Upper lobe of left lung (tissue), 6 donors: ENCODE data around the gene ARHGAP42. TPM values are rescaled to one million over a fixed set of nuclear protein-coding genes. Genes with fewer than 3 reads are reported as not detected.

Source experiments
- ATAC-seq, 2 donors: fragments of 200-7000 bp; cut with Tn5 transposase; one replicate each; pipeline ENCODE4 v1.9.1; 2022; ENCODE audit warnings: mild to moderate bottlenecking in 2 of 2, moderate library complexity in 2 of 2; ENCODE audit not compliant: low FRiP score in 2 of 2
- DNase-seq, 2 donors: peaks; one replicate each; pipeline ENCODE4 v3.0.0-alpha.2; 2019 to 2020
- H3K27ac ChIP-seq, 4 donors: fragments of 200-600 bp; sonication (generic); one replicate each; pipeline ENCODE4 v1.5.1; 2016 to 2019
- H3K27me3 ChIP-seq, 4 donors: fragments of 200-600 bp; sonication (generic); one replicate each; pipeline ENCODE4 v1.5.1; 2017 to 2019
- H3K36me3 ChIP-seq, 4 donors: fragments of 200-600 bp; sonication (generic); one replicate each; pipeline ENCODE4 v1.5.1; 2016 to 2019
- H3K4me1 ChIP-seq, 4 donors: fragments of 200-600 bp; sonication (generic); one replicate each; pipeline ENCODE4 v1.5.1; 2018 to 2019
- H3K4me3 ChIP-seq, 4 donors: fragments of 200-600 bp; sonication (generic); one replicate each; pipeline ENCODE4 v1.5.1; 2017 to 2019; ENCODE audit warnings: mild to moderate bottlenecking in 2 of 4, moderate library complexity in 1 of 4
- H3K9me3 ChIP-seq, 4 donors: fragments of 200-600 bp; sonication (generic); one replicate each; pipeline ENCODE4 v1.5.1; 2018 to 2019
- EP300 ChIP-seq, 4 donors: sonication (generic); formaldehyde crosslinking; IDR thresholded peaks; one replicate each; pipeline ENCODE4 v1.5.1; 2017; ENCODE audit warnings: antibody characterized with exemption in 4 of 4, control low read depth in 2 of 4
- POLR2A ChIP-seq, 4 donors: fragments of 450-650 bp; IDR thresholded peaks; one replicate each; pipeline ENCODE4 v1.5.1; 2016 to 2017; ENCODE audit warnings: antibody characterized with exemption in 4 of 4, mild to moderate bottlenecking in 2 of 4
- POLR2AphosphoS5 ChIP-seq, 2 donors: sonication (generic); formaldehyde crosslinking; IDR thresholded peaks; one replicate each; pipeline ENCODE4 v1.5.1; 2017; ENCODE audit warnings: antibody characterized with exemption in 2 of 2
- WGBS, 2 donors: methylation state at CpG; one replicate each; pipeline ENCODE4 v1.1.5; 2017 to 2018; 5-methylcytosine and 5-hydroxymethylcytosine counted together
- total RNA-seq, 6 donors: library from RNA; depleted of rRNA in 4 of 6; stranded (reverse); fragments of >200 nt in 4 of 6; gene quantifications; one replicate each; pipeline versions ENCODE4 v1.1.0 to v1.2.1, GENCODE V29; 2016 to 2021
- TF ChIP-seq, protein P1 (sequence below), 6 experiments: fragments of 450-650 bp in 4 of 6; fragments of 200-600 bp in 2 of 6; sonication (generic) in 2 of 6; IDR thresholded peaks; one replicate each; pipeline ENCODE4 v1.5.1; 2016 to 2019; ENCODE audit warnings: antibody characterized with exemption in 6 of 6
- donor health status: DM: no; HTN: no; CAD: no; lungs with moderate emphysema.
- donor health status: DM: no; HTN: yes; CAD: no; lungs with severe emphysema.

The ARHGAP42 gene
- total RNA-seq, 6 donors from 2014 or later = 8.7 to 44.9 (median 23.6) TPM

- Histone ChIP-seq H3K4me3 (no peak overlapping the region), H3K27ac (no peak overlapping the region), H3K27me3 (no peaks in the 10 kb centered on the region), H3K9me3 (no peaks in the 10 kb centered on the region), H3K4me1 (no peaks in the 10 kb centered on the region), H3K36me3 (no peaks in the 10 kb centered on the region)
- ATAC-seq (no peak), DNase-seq (no peak)
- 94 to 95% methylated on average over 2 of the region's 2 CpGs for WGBS, 2 donors
- TF ChIP-seq POLR2A (IDR thresholded peaks at IDR 0.05) (no peak), POLR2AphosphoS5 (IDR thresholded peaks at IDR 0.05) (no peak), EP300 (IDR thresholded peaks at IDR 0.05) (no peak)
- TF ChIP-seq, protein P1, sequence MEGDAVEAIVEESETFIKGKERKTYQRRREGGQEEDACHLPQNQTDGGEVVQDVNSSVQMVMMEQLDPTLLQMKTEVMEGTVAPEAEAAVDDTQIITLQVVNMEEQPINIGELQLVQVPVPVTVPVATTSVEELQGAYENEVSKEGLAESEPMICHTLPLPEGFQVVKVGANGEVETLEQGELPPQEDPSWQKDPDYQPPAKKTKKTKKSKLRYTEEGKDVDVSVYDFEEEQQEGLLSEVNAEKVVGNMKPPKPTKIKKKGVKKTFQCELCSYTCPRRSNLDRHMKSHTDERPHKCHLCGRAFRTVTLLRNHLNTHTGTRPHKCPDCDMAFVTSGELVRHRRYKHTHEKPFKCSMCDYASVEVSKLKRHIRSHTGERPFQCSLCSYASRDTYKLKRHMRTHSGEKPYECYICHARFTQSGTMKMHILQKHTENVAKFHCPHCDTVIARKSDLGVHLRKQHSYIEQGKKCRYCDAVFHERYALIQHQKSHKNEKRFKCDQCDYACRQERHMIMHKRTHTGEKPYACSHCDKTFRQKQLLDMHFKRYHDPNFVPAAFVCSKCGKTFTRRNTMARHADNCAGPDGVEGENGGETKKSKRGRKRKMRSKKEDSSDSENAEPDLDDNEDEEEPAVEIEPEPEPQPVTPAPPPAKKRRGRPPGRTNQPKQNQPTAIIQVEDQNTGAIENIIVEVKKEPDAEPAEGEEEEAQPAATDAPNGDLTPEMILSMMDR (IDR thresholded peaks at IDR 0.05) = no peak
Measured at GRCh38 chr11:100928426-100928825, 241.3 kb downstream of the ARHGAP42 start.

DNA sequence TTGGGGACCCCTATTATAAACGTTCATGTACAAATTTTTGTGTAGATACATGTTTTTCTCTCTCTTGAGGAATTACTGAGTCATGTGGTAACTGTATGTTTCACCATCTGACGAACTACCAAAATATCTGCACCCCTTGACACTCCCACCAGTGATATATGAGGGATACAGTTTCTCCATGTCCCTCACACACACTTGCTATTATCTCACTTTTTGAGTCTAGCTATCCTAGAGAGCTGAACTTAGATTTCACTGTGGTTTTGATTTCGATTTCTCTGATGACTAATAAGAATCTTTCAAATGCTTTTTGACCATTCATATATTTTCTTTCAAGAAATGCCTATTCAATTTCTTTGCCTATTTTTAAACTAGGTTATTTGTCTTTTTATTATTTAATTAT, 242.3 kb downstream of the ARHGAP42 start:
- no peak overlapping the region for H3K4me3 ChIP-seq
- DNase-seq = no peak
- H3K4me1 ChIP-seq = no peaks in the 10 kb centered on the region
- peak in 1 of 2 donors; percentile 55 for ATAC-seq
- H3K27ac ChIP-seq = no peak overlapping the region
- no peaks in the 10 kb centered on the region for H3K9me3 ChIP-seq
- WGBS, 2 donors = 44 to 58% methylated on average over 3 of the region's 3 CpGs
- TF ChIP-seq POLR2A (IDR thresholded peaks at IDR 0.05) (no peak), POLR2AphosphoS5 (IDR thresholded peaks at IDR 0.05) (no peak), EP300 (IDR thresholded peaks at IDR 0.05) (no peak)
- TF ChIP-seq, protein P1 (IDR thresholded peaks at IDR 0.05) = no peak
- no peaks in the 10 kb centered on the region for H3K27me3 ChIP-seq
- H3K36me3 ChIP-seq = no peaks in the 10 kb centered on the region

GRCh38 chr11:100930185-100930778, 243.2 kb downstream of the ARHGAP42 start:
- DNase-seq (no peak), ATAC-seq (peak in 1 of 2 donors; percentile 81)
- H3K9me3 ChIP-seq = no peaks in the 10 kb centered on the region
- no peak overlapping the region for H3K27ac ChIP-seq
- no peak for TF ChIP-seq EP300 (IDR thresholded peaks at IDR 0.05)
- TF ChIP-seq, protein P1 (IDR thresholded peaks at IDR 0.05) = peak in 5 of 6 experiments; percentile 40 to 61 (median 54)
- H3K4me1 ChIP-seq = no peaks in the 10 kb centered on the region
- no peaks in the 10 kb centered on the region for H3K36me3 ChIP-seq
- H3K27me3 ChIP-seq = no peaks in the 10 kb centered on the region
- WGBS, 2 donors = 38 to 44% methylated on average over 5 of the region's 5 CpGs
- H3K4me3 ChIP-seq = no peak overlapping the region

DNA sequence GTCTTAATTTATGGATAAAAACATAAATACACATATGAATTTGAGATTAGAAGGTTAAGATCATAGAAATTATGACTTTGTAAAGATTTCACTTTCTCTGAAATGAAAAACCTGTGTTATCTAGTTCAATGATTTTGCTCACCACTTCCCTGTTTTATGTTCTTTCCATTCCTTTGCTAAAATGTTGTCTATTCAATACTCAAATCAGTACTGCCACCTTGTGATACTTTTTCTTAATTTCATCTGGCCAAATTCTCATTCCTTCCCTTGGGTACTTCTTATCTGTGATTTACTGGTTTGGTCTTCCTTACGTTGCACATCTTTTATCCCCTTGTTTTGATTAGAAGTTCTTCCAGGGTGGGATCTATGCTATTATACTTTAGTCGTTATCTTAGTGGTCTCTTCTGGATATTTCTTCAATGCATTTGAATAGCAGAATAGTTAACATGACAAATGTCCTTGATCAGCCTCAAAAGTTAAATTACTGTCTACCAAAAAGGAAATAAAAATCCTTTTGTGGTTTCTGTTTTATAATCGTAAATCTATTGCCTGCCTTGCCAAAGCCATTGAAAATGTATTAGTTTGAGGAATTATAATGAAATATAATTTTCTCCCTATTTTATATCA, 245.5 kb downstream of the ARHGAP42 start:
- Histone ChIP-seq H3K36me3 (no peaks in the 10 kb centered on the region), H3K27me3 (no peaks in the 10 kb centered on the region), H3K4me3 (no peak overlapping the region), H3K9me3 (no peaks in the 10 kb centered on the region), H3K4me1 (no peaks in the 10 kb centered on the region), H3K27ac (no peak overlapping the region)
- TF ChIP-seq, protein P1 (IDR thresholded peaks at IDR 0.05) = peak in 2 of 6 experiments; percentile 27 to 41
- no peak for TF ChIP-seq POLR2A (IDR thresholded peaks at IDR 0.05)
- ATAC-seq (peak in 1 of 2 donors; percentile 64), DNase-seq (no peak)
- 26 to 29% methylated on average over 3 of the region's 3 CpGs for WGBS, 2 donors

- Histone ChIP-seq H3K27ac (no peak overlapping the region), H3K27me3 (no peaks in the 10 kb centered on the region), H3K4me3 (no peak overlapping the region), H3K4me1 (no peaks in the 10 kb centered on the region), H3K9me3 (no peaks in the 10 kb centered on the region), H3K36me3 (no peaks in the 10 kb centered on the region)
- DNase-seq (no peak), ATAC-seq (no peak)
- WGBS, 2 donors = 87% methylated on average over 6 of the region's 6 CpGs
- no peak for TF ChIP-seq POLR2AphosphoS5 (IDR thresholded peaks at IDR 0.05)
- TF ChIP-seq, protein P1 (IDR thresholded peaks at IDR 0.05) = no peak
- TF ChIP-seq POLR2A (IDR thresholded peaks at IDR 0.05) = no peak
- TF ChIP-seq EP300 (IDR thresholded peaks at IDR 0.05) = no peak
Measured at GRCh38 chr11:100936781-100937180, 249.7 kb downstream of the ARHGAP42 start.
